ENCODE measurements around the gene PRKCH.

DNA sequence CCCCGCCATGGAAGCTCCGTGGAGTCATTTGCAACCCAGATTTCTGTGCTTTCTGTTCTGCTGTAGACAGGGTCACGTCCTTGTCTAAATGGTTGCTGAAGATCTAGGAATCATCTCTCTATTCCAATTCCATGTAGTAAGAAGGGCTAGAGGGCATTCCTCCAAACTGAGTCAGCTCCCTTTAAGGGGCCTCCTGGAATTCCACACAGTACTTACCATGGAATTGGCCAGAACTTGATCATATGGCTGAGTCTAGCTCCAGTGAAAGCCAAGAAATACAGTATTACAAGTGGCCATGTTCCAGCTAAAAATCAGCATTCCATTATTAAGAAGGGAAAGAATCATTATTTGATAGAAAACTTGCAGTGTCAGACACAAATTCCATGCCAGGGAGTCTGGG is 171.9 kb downstream of the PRKCH start:
- no peak for TF ChIP-seq POLR2A (IDR thresholded peaks at IDR 0.05; ENCODE audit: low read length)
- TF ChIP-seq GATA1 (IDR thresholded peaks at IDR 0.05; ENCODE audit: low read depth, low read length): no peak
